Endometrial microvascular endothelial cells (primary cell): Measurements from ENCODE around the gene SLC36A3. TPM values are rescaled to one million over a fixed set of nuclear protein-coding genes. Genes with fewer than 3 reads are reported as not detected.

ENCODE experiments used
- in situ Hi-C: cut with HindIII; loops from 2 replicates; pipeline ENCODE4 v1.10.0; 2017; ENCODE audit warnings: low sequenced_read_pairs, low pct_unique_long_range_greater_than_20kb; ENCODE audit errors: inconsistent ontology term
- total RNA-seq: library from RNA; depleted of rRNA; stranded (reverse); fragments of >200 nt; gene quantifications from one replicate; pipeline ENCODE4 v1.2.3, GENCODE V29; 2015; ENCODE audit errors: inconsistent ontology term

SLC36A3 gene
- total RNA-seq, result not detected

DNA sequence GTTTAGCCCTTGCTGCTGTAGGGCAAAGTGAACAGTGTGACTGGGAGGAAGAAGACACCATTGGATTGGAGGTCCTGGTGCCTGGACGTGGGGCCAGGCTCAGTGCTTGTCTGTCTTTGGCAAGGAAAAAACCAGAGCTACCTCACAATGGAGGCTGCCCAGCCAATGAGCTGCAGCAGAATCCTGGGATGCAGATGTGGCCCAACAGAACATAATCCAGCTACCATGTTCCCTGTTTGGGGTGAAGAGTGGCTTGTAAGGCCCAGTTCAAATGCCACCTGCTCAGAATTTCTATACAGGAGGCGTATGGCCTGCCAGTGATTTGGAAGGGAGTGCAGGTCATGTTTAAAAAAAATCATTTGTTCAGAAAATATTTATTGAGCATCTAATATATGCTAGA lies at the start of gene SLC36A3:
TSS of gene SLC36A3 (minus strand) at position 101 of the 400 bp plus-strand sequence. CDS start 412 bp downstream, outside the sequence.
- in situ Hi-C loops, result no loop called here

DNA sequence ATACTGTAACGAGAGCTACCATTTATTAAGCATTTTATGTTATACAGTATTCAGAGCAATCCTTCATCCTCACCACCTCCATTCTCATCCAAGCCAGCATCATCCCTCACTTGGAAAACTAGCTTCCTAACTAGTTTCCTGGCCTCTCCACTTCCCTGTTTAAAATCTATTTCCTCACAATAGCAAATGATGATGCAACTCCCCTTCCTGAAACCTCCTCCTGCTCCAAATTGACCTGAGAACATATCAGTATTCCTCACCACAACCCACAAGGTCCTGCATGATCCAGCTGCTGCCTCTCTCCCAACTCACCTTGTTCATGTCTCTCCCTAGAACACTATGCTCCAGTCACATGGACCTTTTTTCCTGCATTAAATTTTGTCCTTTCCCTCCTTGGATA lies 48.1 kb upstream of the SLC36A3 start:
- in situ Hi-C loops, result no loop called here

DNA sequence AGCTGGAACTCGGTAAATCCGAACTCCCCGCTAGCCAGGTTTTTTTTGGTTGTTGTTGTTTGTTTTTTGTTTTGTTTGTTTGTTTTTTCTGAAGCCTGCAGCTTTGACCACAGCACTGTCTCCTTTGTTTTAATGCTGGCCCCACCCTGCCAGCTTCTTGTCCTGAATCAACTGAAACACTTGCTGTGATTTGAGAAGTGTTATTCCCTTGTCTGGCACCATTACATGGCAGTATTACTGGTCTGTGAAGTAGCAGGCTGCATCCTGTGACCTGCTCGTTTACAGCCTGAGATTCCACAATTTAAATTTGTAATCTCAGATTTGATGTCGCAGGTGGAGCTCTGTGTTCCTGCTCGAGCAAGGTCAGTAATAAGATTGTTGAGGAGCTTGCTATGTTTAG lies 45.2 kb upstream of the SLC36A3 start:
- in situ Hi-C loops, result no loop called here

GRCh38 chr5:151347369-151347768 lies 43.8 kb upstream of the SLC36A3 start, which contains the start of gene SLC36A2:
Gene SLC36A2 (minus strand): TSS chr5:151347559. CDS start chr5:151347460, 99 bp downstream.
- in situ Hi-C loops, result no loop called here

GRCh38 chr5:151345808-151346478 lies 42.4 kb upstream of the SLC36A3 start:
- in situ Hi-C loops, result no loop called here

- in situ Hi-C loops, result no loop called here
Observed at GRCh38 chr5:151345187-151345807, 41.7 kb upstream of the SLC36A3 start.

DNA sequence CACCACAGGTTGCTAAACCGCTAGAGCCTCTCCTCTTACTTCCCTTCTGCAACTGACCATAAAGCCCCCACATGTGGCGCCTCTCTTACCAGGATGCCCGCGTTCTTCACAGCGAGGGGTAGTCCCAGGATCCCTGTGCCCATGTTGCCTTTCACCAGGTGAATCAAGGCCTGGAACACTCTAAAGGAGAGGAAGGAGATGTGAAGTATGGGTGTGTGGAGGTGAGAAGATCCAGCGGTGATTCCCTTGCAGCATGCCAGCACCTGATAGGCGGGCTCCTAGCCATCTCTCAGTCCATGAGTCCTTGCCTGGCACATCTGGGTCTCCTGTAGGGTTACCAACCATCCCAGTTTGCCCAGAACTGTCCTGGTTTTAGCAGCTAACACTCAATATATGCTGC lies 40.5 kb upstream of the SLC36A3 start:
- in situ Hi-C loops, result no loop called here

- in situ Hi-C loops, result no loop called here
Observed at GRCh38 chr5:151340004-151340403, 36.4 kb upstream of the SLC36A3 start.

DNA sequence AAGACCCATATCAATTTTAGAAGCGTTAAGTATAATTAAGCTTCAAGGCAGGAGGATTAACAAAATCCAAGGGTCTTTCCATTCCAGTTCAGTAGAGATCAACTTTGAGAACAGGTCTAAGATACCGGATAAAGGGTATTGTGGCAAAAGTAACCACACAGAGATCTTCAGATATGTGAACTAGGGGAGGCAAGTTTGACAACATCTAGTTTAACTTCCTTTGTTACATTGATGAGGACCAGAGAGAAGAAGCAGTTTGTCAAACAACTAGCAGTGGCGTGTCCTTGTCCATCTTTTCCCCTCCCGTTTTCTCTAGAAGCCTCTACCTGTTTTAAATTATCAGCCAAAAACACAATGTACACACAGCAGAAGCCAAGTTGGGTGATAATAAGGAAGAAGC lies 35.2 kb upstream of the SLC36A3 start:
- in situ Hi-C loops, result no loop called here

- in situ Hi-C loops, result no loop called here
Observed at GRCh38 chr5:151332857-151333256, 29.3 kb upstream of the SLC36A3 start.

DNA sequence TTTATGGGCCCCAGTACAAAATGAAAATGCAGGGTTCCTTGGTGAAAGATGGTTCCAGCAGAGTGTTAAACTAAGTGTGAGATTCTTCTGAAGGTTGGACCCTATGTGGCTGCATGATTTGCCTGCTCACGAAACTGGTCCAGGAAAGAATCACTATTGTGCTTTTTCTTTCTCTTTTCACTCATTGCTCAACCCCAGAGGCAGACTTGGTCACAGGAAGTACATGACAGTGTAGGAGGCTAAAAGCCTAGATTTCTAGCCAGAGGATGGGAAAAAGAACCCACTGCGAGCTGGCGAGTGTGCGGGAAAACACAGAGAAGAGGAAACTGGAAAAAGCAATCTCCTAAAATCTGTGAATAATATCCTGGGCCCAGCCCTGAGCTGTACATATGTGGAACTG lies 25.2 kb upstream of the SLC36A3 start:
- in situ Hi-C loops, result no loop called here

- in situ Hi-C loops, result no loop called here
Observed at GRCh38 chr5:151327585-151327984, 24.0 kb upstream of the SLC36A3 start.

GRCh38 chr5:151326266-151326665 lies 22.7 kb upstream of the SLC36A3 start:
- in situ Hi-C loops, result no loop called here

DNA sequence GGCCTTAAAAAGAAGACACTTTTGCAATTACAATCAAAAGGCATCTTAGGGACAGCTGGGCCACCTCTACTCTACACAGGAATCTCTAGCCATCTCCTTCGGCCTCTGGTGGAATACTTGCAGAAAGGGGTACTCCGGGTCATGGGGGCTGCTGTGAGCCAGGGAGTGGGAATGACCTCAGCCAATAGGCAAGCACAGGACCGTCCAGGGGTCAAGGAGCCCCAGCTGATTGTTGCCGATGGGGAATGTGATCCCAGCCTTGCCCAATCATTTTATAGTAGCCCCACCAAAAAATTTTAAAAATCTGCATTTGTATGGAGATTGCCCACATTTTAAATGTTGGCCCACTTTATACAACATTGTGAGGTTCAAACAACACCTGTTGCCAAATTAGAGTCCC lies 16.9 kb upstream of the SLC36A3 start:
- in situ Hi-C loops, result no loop called here

GRCh38 chr5:151318850-151319732 lies 15.5 kb upstream of the SLC36A3 start:
- in situ Hi-C loops, result no loop called here

DNA sequence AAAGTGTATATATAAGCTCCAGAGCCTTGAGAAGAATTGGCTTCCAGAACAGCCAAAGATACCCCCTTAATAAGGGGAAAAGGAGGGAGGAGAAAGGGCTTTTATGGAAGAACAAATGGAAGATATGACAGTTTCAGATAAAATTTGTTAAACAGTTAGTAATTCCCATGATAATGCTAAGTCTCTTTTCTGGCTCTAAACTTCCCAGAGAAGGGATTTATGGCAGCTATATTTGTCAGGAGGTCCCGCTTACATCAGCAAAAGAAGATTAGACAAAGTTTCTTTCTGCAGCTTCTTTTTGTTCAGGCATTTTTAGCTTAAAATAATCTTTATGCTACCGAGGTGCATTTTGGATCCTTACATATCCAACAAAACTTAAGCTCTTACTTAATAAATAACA lies 14.3 kb upstream of the SLC36A3 start:
- in situ Hi-C loops, result no loop called here

DNA sequence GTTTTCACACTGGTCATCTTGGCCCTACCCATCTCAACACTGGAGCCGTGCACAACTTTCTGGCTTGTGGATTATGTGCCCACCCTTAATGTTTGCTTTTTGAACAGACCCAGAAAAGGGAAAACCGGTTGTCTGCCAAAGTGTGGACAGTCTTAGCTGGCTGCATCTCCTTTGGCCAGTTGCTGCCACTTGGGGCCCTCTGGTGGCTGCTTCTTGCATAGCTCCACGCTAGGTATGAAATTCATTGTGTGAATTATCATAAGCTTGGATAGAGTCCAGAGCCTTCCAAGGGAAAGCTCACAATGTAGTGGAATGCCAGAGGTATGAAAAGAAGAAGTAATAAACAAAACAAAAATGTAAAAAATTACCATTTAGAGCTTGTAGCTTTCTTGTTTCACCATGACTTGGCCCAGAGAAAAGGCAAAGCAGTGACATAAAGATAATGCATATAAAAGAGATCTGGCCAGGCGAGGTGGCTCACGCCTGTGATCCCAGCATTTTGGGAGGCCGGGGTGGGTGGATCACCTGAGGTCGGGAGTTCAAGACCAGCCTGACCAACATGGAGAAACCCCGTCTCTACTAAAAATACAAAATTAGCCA lies 12.5 kb upstream of the SLC36A3 start:
- in situ Hi-C loops, result no loop called here

- in situ Hi-C loops, result no loop called here
Observed at GRCh38 chr5:151313357-151313756, 9.8 kb upstream of the SLC36A3 start.

GRCh38 chr5:151312756-151313324 lies 9.3 kb upstream of the SLC36A3 start:
- in situ Hi-C loops, result no loop called here
